Measurements from ENCODE around the gene TBC1D8. TPM values are rescaled to one million over a fixed set of nuclear protein-coding genes. Genes with fewer than 3 reads are reported as not detected.
A peak's percentile ranks its signal among the peaks of the same experiment; 100 is the strongest.

TBC1D8 gene
- total RNA-seq, 1 donor from 2014 or later, result 16.3 TPM

DNA sequence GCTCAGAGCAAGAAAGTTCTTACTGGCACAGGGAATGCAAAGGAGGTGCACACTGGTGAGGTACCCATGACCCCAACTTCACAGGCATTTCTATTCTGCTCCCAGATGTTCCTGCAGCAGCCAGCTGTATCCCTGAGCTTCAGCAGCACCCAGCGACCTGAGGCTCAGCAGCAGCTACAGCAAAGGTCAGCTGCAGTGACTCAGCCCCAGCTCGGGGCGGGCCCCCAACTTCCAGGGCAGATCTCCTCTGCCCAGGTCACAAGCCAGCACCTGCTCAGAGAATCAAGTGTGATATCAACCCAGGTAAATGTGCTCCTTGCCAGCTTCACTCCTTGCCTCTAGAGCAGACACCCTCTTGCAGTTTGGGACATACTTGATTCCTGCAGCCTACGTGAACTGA lies 163.2 kb downstream of the TBC1D8 start:
- Mint-ChIP-seq H3K36me3 (ENCODE audit: unreplicated experiment) (peaks cover 11% of the 10 kb centered on the region), H3K27me3 (ENCODE audit: unreplicated experiment) (no peaks in the 10 kb centered on the region), H3K4me3 (ENCODE audit: unreplicated experiment) (no peak overlapping the region), H3K4me1 (ENCODE audit: unreplicated experiment) (peaks cover 8% of the 10 kb centered on the region), H3K27ac (ENCODE audit: unreplicated experiment) (no peak overlapping the region), H3K9me3 (ENCODE audit: unreplicated experiment) (no peaks in the 10 kb centered on the region)
- no peak for DNase-seq (ENCODE audit: extremely low spot score, unreplicated experiment)
- TF ChIP-seq, protein P1, sequence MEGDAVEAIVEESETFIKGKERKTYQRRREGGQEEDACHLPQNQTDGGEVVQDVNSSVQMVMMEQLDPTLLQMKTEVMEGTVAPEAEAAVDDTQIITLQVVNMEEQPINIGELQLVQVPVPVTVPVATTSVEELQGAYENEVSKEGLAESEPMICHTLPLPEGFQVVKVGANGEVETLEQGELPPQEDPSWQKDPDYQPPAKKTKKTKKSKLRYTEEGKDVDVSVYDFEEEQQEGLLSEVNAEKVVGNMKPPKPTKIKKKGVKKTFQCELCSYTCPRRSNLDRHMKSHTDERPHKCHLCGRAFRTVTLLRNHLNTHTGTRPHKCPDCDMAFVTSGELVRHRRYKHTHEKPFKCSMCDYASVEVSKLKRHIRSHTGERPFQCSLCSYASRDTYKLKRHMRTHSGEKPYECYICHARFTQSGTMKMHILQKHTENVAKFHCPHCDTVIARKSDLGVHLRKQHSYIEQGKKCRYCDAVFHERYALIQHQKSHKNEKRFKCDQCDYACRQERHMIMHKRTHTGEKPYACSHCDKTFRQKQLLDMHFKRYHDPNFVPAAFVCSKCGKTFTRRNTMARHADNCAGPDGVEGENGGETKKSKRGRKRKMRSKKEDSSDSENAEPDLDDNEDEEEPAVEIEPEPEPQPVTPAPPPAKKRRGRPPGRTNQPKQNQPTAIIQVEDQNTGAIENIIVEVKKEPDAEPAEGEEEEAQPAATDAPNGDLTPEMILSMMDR (IDR thresholded peaks at IDR 0.05), result no peak

DNA sequence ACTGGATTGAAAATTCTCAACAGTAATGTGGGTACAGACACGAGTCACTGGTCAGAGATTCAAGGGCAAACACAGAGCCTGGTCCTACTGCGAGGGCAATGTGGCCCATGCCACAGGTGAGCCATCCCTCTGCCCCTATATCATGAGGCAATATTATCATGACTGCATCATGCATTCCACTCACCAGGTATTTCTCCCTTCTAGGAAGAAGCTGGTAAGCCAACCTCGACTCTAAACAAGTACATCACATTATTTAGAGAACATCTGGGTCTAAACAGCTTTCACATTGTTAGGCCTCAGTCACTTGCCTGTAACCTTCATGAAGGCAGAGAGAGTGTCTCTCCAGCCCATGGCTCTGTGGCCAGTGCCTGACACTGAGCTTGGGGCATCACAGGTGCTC lies 163.6 kb downstream of the TBC1D8 start:
- H3K4me1 Mint-ChIP-seq (ENCODE audit: unreplicated experiment), result peaks cover 8% of the 10 kb centered on the region
- H3K27me3 Mint-ChIP-seq (ENCODE audit: unreplicated experiment), result no peaks in the 10 kb centered on the region
- H3K36me3 Mint-ChIP-seq (ENCODE audit: unreplicated experiment), result peaks cover 11% of the 10 kb centered on the region
- TF ChIP-seq, protein P1 (IDR thresholded peaks at IDR 0.05), result no peak
- no peak overlapping the region for H3K27ac Mint-ChIP-seq (ENCODE audit: unreplicated experiment)
- no peaks in the 10 kb centered on the region for H3K9me3 Mint-ChIP-seq (ENCODE audit: unreplicated experiment)
- no peak for DNase-seq (ENCODE audit: extremely low spot score, unreplicated experiment)
- no peak overlapping the region for H3K4me3 Mint-ChIP-seq (ENCODE audit: unreplicated experiment)

DNA sequence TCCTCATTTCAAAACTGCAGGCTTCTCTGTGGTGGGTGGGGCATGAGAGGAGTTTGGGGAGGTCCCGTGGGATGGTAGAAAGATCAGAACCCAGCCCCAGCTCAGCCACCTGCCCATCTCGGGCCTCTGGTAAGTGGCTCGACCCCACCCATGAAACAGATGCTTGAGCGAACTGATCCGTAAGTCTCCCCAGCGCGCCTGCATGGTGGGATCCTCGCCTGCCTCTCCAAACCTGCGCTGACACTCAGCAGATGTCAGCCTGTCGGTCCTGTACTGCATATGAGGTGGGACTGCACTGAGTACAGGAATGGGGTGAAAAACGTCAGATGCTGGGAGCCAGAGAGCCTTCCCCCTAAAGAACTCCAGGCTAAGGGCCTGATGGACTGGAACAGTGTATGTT lies 165.0 kb downstream of the TBC1D8 start:
- no peaks in the 10 kb centered on the region for H3K27me3 Mint-ChIP-seq (ENCODE audit: unreplicated experiment)
- TF ChIP-seq, protein P1 (IDR thresholded peaks at IDR 0.05), result no peak
- no peak overlapping the region for H3K27ac Mint-ChIP-seq (ENCODE audit: unreplicated experiment)
- H3K9me3 Mint-ChIP-seq (ENCODE audit: unreplicated experiment), result no peaks in the 10 kb centered on the region
- DNase-seq (ENCODE audit: extremely low spot score, unreplicated experiment), result no peak
- peaks cover 14% of the 10 kb centered on the region for H3K36me3 Mint-ChIP-seq (ENCODE audit: unreplicated experiment)
- peaks cover 8% of the 10 kb centered on the region for H3K4me1 Mint-ChIP-seq (ENCODE audit: unreplicated experiment)
- no peak overlapping the region for H3K4me3 Mint-ChIP-seq (ENCODE audit: unreplicated experiment)

DNA sequence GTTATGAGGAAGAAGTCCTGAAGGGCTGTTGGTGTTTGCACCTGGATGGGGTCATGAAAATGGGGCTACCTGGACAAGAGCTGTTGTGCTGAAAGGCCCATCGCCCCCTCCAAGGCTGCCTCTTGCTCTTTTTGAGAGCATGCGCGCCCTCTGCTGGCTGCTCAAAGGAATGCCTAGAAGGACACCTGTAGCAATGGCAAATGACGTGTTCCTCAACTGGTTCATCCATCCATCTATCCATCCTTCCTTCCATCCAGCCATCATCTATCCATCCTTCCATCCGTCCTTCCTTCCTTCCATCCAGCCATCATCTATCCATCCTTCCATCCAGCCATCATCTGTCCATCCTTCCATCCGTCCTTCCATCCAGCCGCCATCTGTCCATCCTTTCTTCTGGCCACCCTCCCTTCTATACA lies 166.3 kb downstream of the TBC1D8 start:
- Mint-ChIP-seq H3K9me3 (ENCODE audit: unreplicated experiment) (no peaks in the 10 kb centered on the region), H3K27me3 (ENCODE audit: unreplicated experiment) (no peaks in the 10 kb centered on the region), H3K36me3 (ENCODE audit: unreplicated experiment) (peaks cover 14% of the 10 kb centered on the region), H3K4me1 (ENCODE audit: unreplicated experiment) (peaks cover 11% of the 10 kb centered on the region), H3K4me3 (ENCODE audit: unreplicated experiment) (no peak overlapping the region), H3K27ac (ENCODE audit: unreplicated experiment) (no peak overlapping the region)
- no peak for DNase-seq (ENCODE audit: extremely low spot score, unreplicated experiment)
- TF ChIP-seq, protein P1 (IDR thresholded peaks at IDR 0.05), result peak; percentile 99

DNA sequence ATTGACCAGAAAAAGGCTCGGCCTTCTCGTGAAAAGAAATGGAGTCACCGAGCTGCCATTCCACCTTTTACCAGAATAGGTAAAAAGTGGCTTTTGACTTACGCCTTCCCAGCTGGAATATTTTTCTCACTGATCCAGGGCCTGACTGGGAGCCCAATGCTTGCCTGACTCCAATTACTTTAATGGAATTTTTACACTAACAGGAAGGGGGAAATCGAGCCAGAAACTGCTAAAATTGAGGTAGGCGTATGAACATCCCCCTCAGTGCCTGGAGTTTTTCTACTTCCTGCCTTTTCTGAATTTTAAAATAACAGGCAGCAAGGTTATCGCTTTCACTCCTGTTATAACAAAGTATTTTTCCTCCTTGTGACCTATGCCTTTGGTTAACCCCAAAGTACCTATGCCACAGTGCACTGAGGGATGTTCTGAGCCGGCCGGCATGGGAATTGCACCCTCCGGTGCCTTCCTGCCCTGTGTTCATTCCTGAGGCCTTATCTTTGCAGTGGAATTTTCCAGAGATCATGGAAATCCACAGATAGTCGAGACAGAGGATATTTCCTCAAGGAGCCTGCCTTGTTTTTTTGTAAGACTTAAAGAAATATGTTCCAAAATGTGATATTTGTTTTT lies 167.4 kb downstream of the TBC1D8 start:
- Mint-ChIP-seq H3K36me3 (ENCODE audit: unreplicated experiment) (peaks cover 12% of the 10 kb centered on the region), H3K4me3 (ENCODE audit: unreplicated experiment) (no peak overlapping the region), H3K9me3 (ENCODE audit: unreplicated experiment) (no peaks in the 10 kb centered on the region), H3K4me1 (ENCODE audit: unreplicated experiment) (peaks cover 11% of the 10 kb centered on the region), H3K27me3 (ENCODE audit: unreplicated experiment) (no peaks in the 10 kb centered on the region), H3K27ac (ENCODE audit: unreplicated experiment) (no peak overlapping the region)
- TF ChIP-seq, protein P1 (IDR thresholded peaks at IDR 0.05), result no peak
- DNase-seq (ENCODE audit: extremely low spot score, unreplicated experiment), result no peak
